ENCODE data around the gene NEMF. TPM values are rescaled to one million over a fixed set of nuclear protein-coding genes. Genes with fewer than 3 reads are reported as not detected.
A peak's percentile ranks its signal among the peaks of the same experiment; 100 is the strongest.
"Not testable (repeated sequence)": the region's sequence is repeated elsewhere in the genome, so short reads cannot be mapped to it uniquely, and the experiment has no call there.

NEMF gene
- total RNA-seq, 1 donor from 2014 or later = 54.0 TPM

DNA sequence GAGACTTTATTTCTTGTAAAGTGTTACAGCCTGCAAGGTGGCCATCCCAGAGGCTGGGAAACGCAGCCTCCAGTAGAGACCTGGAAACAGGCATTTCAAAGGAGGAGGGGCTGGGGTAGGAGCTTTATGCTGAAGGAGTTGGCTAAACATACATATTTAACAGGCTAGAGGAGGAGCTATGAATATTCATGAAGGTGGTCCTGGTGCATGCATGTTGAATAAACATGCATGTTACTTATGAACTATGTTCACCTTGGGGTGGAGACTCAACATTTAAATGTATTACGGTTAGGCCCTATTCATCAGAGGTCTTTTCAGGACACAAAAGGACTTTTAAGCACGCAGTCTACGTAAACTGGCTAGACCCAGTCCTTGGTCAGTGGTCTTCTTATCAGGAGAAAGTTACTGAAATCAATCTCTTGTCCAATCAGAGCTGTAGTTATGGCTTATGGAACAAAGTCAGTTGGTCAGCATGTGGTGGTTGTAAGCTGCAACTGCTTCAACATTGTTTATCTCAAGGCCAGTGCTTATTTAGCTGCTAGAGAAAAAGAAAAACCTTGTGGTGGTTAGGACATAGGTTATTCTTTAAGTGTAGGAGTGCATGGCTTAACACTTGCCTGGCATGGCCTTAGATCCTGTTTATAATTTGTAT lies 28.9 kb upstream of the NEMF start:
- intact Hi-C loops (cut with DNase I) = loop anchor here (5.0 kb wide), 1 partner anchor 221 kb away; no protein-coding TSS in a partner anchor
- no peak for DNase-seq (ENCODE audit: low spot score)

DNA sequence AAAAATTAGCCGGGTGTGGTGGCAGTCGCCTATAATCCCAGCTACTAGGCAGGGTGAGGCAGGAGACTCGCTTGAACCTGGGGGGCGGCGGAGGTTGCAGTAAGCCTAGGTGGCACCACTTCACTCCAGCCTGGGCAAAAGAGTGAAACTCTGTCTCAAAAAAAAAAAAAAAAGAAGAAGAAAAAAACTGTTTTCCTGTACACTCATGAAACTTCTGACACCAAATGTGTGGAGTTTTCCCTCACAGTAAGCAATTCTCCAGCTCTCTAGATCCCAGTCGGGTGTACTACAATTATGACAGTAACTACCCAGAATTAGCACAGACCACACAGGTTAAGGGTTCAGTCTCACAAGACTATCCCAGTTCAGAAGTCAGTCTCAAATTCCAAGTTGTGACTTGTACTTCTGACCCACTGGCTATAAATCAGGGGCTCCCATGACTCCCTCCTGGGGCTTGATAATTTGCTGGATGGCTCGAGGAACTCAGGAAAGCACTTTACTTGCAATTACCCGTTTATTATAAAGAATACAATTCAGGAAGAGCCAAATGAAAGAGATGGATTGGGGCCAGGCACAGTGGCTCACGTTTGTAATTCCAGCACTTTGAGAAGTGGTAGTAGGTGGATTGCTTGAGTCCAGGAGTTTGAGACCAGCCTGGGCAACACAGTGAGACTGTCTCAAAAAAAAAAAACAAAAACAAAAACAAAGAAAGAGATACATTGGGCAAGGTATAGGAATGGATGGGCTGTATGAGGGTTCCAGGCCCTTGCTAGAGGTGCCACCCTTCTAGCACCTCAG lies 27.9 kb upstream of the NEMF start:
- DNase-seq (ENCODE audit: low spot score) = no peak
- intact Hi-C loops (cut with DNase I) = loop anchor here (5.0 kb wide), 1 partner anchor 222 kb away; no protein-coding TSS in a partner anchor

DNA sequence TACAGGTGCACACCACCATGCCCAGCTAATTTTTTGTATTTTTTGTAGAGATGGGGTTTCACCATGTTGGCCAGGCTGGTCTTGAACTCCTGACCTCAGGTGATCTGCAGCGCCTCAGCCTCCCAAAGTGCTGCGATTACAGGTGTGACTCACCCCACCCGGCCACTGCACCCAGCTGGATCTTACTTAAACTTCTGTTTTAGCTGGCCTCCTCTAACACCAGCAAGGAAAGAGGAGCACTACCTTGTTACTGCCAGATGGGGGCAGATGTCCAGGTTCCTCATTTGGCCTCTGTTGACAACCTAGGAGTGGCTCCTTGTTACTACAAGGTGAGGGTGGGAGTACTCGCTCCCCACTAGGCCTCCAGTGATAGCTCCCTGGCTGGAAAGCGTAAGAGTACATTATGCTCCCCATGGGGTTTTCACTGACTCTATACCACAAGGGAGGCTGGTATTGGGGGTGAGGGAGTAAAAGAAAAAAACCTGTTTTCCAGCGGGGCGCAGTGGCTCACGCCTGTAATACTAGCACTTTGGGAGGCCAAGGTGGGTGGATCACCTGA lies 27.1 kb upstream of the NEMF start:
- intact Hi-C loops (cut with DNase I) = loop anchor here (5.0 kb wide), 1 partner anchor 223 kb away; no protein-coding TSS in a partner anchor
- DNase-seq (ENCODE audit: low spot score) = no peak

DNA sequence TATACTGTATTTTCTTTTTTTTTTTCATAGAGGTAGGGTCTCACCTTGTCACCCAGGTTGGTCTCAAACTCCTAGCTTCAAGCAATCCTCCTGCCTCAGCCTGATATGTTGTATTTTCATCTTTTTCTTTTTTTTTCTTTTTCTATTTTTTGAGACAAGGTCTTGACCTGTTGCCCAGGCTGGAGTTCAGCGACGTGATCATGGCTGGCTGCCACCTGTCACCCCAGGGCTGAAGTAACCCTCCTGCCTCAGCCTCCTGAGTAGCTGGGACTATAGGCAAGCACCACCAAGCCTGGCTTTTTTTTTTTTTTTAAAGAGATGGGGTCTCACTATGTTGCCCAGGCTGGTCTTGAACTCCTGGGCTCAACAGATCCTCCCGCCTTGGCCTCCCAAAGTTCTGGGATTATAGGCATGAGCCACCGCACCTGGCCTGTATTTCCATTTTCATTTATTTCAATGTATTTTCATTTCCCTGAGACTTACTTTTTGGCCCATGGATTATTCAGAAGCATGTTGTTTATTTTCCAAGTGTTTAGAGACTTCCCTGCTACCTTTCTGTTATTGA lies 24.1 kb upstream of the NEMF start:
- no peak for DNase-seq (ENCODE audit: low spot score)
- intact Hi-C loops (cut with DNase I) = no loop called here

DNA sequence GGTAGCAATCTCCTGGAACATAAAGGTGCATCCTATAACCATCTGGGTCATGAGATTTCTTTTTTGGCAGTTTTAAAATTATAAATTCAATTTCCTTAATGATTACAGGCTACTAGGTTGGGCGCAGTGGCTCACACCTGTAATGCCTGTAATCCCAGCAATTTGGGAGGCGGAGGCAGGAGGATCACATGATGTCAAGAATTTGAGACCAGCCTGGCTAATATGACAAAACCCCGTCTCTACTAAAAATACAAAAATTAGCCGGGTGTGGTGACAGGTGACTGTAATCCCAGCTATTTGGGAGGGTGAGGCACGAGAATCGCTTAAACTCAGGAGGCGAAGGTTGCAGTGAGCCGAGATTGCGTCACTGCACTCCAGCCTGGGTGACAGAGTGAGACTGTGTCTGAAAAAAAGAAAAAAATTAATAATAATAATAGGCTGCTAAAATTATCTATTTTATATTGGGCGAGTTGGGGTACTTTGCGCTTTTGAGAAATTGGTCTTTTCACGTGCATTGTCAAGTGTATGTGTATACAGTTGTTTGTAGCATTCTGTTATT lies 23.1 kb upstream of the NEMF start:
- intact Hi-C loops (cut with DNase I) = no loop called here

DNA sequence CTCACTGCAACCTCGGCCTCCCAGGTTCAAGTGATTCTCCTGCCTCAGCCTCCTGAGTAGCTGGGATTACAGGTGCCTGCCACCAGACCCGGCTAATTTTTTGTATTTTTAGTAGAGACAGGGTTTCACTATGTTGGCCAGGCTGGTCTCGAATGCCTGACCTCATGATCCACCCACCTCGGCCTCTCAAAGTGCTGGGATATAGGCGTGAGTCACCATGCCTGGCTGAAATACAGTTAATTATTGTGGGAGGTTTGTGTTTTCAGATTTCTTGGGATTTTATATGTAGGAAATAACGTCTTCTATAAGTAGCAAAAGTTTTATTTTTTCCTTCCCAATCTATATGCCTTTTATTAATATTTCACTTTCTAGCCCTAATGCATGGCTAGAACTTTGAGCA lies 21.0 kb upstream of the NEMF start:
- DNase-seq (ENCODE audit: low spot score); intact Hi-C loops (cut with DNase I): not testable (repeated sequence)

More for the DNA sequence above, 23.1 kb upstream of the NEMF start:
- DNase-seq (ENCODE audit: low spot score) = no peak

DNA sequence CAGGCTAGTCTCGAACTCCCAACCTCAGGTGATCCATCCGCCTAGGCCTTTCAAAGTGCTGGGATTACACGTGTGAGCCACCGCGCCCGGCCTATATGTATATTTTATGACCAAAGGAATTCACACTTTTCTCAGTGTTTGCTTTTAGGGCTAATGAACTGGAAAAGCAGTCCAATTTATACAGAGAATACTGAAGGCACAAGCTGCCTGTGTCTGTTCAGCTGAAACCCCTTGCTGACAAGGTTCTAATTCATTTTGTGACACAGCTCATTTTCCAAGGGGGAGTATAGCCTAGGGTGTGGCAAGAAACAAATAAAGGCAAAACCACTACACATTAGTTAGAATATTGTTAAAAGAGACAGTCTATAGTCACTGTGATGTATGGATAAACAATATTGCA lies 18.3 kb upstream of the NEMF start:
- intact Hi-C loops (cut with DNase I) = no loop called here
- DNase-seq (ENCODE audit: low spot score) = no peak

DNA sequence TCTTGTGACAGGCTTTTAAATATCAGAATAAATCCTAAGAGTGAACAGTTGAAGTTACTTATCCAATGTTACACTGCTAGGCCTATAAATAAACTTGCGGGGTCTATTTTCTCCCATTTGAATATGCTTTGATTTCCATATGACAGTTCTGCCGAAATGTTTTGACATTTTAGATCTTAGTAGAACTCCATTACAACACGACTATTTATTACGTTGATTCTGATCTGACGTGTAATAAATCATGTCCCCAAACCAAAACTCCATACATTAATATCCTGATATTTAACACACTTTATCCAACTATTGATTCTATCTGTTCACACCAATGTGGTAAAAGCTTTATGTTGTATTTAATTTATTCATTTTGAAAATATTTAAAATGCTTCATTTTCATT lies 16.1 kb upstream of the NEMF start:
- intact Hi-C loops (cut with DNase I) = loop anchor here (1.0 to 5.0 kb wide), 3 partner anchors 24 to 239 kb away; no protein-coding TSS in a partner anchor
- DNase-seq (ENCODE audit: low spot score) = no peak

DNA sequence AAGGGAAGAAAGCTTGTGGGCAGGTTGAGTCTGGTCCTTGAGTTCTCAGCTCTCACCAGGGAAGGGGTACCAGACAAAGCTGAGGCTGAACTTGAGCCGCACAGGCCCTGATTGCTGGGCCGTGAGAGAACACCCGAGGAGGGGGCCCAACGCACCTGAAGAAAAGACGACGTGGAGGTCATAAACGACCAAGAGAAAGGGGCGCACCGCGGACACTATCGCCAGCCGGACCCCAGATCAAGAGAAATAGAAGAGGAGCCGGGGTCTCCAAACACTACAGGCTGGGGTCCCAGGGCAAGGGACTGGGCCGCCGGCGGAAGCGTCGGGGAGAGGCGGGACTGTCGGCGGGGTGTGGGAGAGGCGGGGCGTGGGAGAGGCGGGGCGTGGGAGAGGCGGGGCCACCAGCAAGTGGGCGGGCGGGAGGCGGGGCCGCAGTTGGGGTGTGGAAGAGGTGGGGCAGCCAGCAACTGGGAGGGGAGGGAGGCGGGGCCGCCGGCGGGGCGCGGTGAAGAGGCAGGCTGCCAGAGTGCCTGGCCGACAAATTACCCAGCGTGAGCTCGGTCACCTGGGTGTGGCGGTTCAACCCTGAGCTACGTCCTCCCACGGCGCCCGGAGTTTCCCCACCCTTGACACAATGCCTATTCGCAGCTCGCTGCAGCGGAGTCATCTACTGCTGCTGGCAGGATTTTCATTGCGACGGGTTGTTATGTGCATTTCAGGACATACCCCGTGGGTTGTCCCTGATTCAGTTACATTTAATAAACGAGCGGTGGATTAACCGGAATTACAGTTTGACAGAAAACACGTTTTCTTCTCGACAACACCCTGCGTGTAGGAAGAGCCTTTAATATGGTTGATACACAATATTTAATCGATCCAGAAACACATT lies 15.5 kb upstream of the NEMF start:
- intact Hi-C loops (cut with DNase I) = loop anchor here (1.0 to 5.0 kb wide), 3 partner anchors 24 to 239 kb away; no protein-coding TSS in a partner anchor
- DNase-seq (ENCODE audit: low spot score) = peak; percentile 99

DNA sequence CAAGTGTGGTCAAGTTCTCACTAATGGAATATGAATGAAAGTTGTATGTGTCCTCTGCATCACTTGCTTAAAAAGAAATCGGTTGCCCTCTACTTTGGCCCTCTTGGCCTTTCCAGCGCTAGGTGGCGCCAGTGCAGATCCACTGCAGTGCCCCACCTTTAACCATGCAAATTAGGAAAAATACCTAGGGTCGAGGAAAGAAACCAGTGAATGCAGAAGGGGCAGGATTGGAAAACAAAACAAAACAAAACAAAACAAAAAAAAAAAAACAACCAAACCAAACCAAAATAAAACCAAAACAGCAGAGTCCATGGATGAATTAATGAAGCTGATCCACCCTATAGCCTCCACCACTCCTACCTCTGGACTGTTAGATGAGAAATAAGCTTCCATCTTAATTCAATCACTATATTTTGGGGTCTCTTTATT lies 12.9 kb upstream of the NEMF start:
- peak; percentile 84 for DNase-seq (ENCODE audit: low spot score)
- intact Hi-C loops (cut with DNase I) = loop anchor here (5.0 kb wide), 2 partner anchors 137 to 242 kb away; no protein-coding TSS in a partner anchor

DNA sequence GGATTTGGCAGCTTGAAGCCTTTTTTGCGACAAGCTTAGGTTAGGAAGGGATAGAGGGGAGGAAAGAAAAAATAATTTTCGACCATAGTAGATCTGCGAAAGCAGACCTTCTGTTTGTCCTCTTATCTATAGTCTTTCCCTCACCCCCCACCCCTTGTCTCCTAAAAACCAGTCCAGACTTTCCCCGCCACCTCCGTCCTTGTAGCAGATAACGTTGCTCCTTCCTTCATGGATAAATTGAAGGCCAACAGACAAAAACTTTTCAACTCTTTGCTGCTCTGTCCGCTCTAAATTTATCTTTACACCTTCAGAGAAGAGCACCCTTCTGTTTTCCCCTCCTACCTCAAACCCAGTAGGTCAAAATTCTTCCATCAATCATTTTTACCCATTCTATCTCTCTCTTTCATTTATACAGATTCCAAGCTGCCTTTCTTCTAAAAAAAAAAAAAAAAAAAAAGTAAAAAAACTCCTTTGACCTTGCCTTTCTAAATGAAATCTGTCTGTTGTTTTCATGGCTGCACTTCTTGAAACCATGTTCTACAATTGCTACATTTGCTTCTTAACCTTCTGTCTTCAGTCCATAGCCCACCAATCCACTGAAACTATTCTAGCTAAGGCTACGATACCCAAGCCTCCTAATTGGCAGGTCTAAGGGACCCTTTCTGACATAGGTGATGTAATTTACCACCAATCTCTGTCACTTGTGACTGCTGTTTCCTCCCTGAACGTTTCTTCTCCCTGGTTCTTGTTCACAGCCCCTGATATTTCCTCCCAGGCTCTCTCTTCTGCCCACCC lies 11.1 kb upstream of the NEMF start:
- intact Hi-C loops (cut with DNase I) = loop anchor here (2.0 kb wide), 1 partner anchor 369 kb away; no protein-coding TSS in a partner anchor
- no peak for DNase-seq (ENCODE audit: low spot score)

DNA sequence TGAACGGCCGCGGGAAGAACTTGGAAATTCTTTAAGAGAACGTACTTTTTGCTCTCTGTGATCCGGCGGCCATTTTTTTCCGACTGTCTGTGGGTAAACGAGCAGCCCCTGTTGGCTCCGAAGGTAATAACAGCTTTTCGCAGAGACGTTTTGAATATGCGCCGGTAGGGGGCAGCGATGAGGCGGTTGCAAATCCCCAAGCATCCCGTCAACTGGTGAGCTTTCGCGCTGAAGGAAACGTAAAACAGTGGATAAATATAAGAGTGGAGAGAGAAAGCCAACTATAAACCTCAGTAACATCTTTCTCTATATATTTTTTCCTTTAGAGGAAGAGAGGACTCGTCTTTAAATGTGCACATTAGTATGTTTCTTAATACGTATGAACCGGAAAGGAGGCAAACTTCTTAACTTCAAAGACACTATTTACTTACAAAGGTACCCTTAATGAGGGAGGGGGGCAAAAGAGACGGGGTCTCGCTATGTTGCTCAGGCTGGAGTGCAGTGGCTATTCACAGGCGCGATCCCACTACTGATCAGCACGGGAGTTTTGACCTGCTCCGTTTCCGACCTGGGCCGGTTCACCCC lies 9.6 kb upstream of the NEMF start:
- intact Hi-C loops (cut with DNase I) = loop anchor here (2.0 kb wide), 1 partner anchor 371 kb away; no protein-coding TSS in a partner anchor
- DNase-seq (ENCODE audit: low spot score) = peak; percentile 94

DNA sequence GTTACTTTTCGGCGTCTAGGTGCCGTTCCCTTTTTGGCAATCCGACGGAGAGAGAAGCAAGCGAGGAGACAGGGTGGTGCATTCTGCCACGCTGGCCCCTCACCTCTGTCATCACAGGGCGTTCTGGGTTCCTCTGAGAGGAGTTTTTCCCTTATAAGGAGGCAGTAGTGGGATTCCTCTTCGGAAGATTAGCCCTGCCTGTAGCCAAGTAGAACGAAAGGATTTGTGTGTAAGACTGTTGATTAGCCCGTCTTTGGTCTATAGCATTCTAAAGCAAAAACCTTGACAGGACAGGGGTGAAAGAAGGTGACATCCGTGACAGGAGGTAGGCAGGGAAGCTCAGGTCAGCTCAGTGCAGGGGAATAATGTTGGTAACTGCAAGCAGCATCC lies 9.1 kb upstream of the NEMF start:
- intact Hi-C loops (cut with DNase I) = loop anchor here (2.0 kb wide), 1 partner anchor 371 kb away; no protein-coding TSS in a partner anchor
- DNase-seq (ENCODE audit: low spot score) = peak; percentile 79

DNA sequence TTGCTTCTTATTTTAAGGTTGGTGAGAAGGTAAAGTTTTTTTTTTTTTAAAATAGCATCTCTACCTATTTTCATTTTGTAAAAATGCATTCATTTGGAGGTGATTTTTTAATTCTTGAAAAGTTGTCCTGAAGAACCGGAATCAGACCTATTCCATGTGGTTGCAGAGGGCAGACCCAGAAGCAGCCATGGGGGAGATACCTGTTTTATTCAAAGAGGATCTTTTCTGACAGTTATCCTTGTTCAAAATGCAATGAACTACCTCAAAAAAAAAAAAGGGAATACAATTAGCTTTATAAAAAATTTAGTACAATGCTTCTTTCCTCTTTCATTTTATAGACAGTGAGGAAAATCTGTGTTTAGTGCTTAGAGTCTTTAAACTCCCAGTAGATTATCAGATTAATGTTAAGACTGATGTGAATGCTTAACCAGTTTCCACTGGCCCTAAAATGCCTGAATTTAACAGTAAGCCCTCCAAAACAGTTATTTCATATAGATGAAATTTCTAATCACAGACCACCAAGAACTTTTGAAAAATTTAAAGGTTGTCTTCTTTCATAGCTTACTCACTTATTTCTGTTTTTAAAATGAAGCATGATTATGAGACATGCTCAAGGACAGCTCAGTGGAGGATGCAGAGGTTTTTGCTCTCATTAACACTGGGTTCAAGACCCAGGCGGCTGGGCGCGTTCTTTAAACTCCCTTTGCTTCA lies 8.6 kb upstream of the NEMF start:
- DNase-seq (ENCODE audit: low spot score) = no peak
- intact Hi-C loops (cut with DNase I) = no loop called here

DNA sequence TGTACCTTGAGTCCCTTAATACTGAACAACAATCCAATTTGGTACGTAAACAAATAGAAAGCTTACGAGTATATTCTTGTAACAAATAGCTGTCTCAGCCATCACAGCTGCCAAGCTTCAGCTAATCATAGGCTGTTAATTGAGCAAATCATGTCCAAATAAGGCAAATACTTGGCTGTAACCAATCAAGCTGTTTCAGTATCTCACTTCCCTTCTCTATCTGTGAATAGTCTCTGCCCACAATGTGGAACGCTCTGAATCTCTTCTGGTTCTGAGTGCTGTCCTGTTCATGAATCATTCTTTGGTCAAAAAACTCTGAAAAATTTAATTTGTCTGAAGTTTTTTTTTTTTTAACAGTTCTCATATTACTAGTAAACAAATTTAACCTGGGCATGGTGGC lies 5.8 kb upstream of the NEMF start:
- DNase-seq (ENCODE audit: low spot score) = no peak
- intact Hi-C loops (cut with DNase I) = loop anchor here (10.0 kb wide), 1 partner anchor 224 kb away; the partner anchor contains the start of gene DNAAF2

DNA sequence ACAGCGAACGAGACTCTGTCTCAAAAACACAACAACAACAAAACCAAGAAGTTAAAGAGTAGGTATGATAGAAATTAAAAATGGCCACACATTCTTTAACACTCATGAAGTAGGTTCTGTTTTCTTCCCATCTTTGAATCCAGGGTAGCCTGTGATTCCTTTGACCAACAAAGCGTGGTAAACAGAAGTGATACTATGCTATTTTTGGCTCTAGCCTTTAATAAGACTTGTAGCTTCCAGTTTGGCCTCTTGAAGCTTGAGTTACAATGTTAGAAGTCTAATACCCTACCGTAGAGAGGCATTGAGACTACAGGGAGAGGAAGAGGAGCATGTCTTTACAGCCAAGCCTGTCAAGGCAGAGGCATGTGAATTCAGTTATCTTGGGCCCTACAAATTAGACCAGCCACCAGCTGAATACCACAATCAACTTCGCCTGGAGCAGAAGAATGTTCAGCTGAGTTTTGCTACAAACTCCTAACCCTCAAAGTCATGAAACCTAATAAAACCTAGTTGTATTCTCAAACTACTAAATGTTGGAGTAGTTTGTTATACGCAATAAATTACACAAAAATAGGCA lies 4.9 kb upstream of the NEMF start:
- no peak for DNase-seq (ENCODE audit: low spot score)
- intact Hi-C loops (cut with DNase I) = loop anchor here (10.0 kb wide), 1 partner anchor 223 kb away; the partner anchor contains the start of gene DNAAF2
